Fibroblast of the aortic adventitia (primary cell): ENCODE results near the gene CCN6. TPM values are rescaled to one million over a fixed set of nuclear protein-coding genes. Genes with fewer than 3 reads are reported as not detected.
A peak's percentile ranks its signal among the peaks of the same experiment; 100 is the strongest.

ENCODE experiments used
- DNase-seq: peaks from one replicate; pipeline ENCODE4 v3.0.0-alpha.2; 2010; ENCODE audit warnings: low read depth
- H3K4me3 ChIP-seq: 2 replicates; pipeline ENCODE4 v1.5.1; 2011; ENCODE audit warnings: low read depth, mild to moderate bottlenecking, control low read depth, low read length, moderate library complexity
- total RNA-seq: library from RNA; depleted of rRNA; stranded (reverse); fragments of >200 nt; gene quantifications from 2 replicates; pipeline ENCODE4 v1.2.3, GENCODE V29; 2012; ENCODE audit warnings: low replicate concordance
- TF ChIP-seq, protein P1 (sequence below): IDR thresholded peaks from 2 replicates; pipeline ENCODE4 v1.5.1; 2011; ENCODE audit warnings: mild to moderate bottlenecking, low read length, control low read depth, inconsistent platforms; ENCODE audit not compliant: insufficient read depth

CCN6 gene
- total RNA-seq, 1 donor = not detected

DNA sequence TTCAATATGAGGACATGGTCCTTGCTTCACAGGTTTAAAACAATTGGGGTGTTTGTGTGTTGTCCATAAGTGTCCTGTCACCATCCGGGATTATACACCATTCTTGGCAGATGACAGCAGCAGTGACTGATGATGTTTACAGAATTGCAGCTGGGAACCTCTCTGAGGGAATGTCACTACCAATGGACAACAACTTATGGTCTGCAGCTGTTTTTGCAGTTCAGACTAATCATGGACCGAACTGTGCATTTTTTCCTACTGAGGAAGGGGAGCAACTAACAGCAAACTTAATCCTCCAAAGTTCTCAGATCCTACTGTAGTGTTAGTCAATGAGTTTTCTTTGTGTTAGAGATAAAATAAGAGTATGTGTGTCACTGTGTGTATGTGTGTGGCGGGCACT is 59.5 kb downstream of the CCN6 start:
- TF ChIP-seq, protein P1, sequence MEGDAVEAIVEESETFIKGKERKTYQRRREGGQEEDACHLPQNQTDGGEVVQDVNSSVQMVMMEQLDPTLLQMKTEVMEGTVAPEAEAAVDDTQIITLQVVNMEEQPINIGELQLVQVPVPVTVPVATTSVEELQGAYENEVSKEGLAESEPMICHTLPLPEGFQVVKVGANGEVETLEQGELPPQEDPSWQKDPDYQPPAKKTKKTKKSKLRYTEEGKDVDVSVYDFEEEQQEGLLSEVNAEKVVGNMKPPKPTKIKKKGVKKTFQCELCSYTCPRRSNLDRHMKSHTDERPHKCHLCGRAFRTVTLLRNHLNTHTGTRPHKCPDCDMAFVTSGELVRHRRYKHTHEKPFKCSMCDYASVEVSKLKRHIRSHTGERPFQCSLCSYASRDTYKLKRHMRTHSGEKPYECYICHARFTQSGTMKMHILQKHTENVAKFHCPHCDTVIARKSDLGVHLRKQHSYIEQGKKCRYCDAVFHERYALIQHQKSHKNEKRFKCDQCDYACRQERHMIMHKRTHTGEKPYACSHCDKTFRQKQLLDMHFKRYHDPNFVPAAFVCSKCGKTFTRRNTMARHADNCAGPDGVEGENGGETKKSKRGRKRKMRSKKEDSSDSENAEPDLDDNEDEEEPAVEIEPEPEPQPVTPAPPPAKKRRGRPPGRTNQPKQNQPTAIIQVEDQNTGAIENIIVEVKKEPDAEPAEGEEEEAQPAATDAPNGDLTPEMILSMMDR = no peak
- no peak for DNase-seq
- H3K4me3 ChIP-seq = no peak overlapping the region

DNA sequence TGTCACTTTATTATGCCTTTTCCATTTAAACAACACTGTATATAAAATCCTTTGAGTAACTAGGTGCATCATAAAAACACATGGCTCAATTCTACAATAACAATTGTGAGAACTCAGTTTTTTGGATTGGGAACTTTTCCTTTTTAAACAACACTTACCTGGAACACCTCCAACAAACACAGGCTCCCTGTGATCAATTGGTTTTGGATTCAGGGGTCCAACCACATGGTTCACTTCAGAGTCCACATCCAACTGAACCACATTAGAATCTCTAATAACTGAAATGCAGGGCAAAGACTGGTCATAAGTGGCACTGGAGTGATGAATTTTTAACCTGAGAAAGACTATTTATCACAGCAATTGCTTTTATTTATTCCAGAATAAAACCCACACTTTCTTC is 60.0 kb downstream of the CCN6 start:
- H3K4me3 ChIP-seq = no peak overlapping the region
- TF ChIP-seq, protein P1 = no peak
- DNase-seq = no peak

DNA sequence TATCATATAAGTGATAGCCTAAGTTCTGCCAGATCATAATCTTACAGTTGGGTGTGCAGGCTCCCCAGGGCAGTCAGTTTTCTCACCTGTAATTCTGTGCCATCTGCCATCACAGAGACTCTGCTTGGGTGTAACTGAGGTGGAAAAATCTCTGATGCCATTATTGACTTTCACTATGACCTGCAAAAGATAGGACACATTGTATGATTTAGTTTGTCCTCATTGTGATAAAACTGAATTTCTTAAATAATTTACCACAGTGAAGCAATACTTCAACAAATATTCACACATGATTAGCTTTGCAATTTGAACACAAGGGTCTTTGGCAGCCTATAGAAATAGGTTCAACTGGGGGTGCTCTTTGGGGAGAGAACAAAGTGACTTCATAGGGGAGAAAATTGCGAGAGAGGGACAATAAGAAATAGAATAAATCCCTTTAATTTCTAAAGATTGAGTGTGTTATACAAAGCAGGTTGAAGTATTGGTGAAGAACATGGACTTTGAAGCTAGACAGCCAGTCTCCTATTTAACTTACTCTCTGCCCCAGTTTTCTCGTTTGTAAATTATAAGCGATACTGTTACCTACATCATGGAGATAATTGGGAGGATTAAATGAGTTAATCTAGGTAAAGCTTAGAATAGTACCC is 60.8 kb downstream of the CCN6 start:
- TF ChIP-seq, protein P1 = no peak
- H3K4me3 ChIP-seq = no peak overlapping the region
- no peak for DNase-seq

DNA sequence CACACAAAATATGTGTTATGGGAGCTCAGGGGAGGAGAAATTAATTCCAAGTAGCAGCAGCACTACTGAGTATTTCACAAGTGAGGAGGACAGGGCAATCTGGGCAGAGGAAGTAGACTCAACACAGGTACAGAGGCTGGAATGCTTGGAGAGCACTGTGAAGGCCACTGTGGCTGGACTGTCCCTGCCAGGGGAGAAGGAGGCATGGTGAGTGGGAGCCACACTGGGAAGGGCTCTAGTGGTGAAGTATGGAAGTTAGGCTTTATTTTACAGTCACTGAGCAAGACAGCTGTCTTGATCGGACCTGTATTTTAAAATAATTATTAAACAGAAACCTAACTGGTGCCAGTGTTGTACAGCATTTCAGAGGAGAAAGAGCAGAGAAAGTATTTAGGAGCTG is 62.3 kb downstream of the CCN6 start:
- no peak overlapping the region for H3K4me3 ChIP-seq
- no peak for DNase-seq
- TF ChIP-seq, protein P1 = no peak

DNA sequence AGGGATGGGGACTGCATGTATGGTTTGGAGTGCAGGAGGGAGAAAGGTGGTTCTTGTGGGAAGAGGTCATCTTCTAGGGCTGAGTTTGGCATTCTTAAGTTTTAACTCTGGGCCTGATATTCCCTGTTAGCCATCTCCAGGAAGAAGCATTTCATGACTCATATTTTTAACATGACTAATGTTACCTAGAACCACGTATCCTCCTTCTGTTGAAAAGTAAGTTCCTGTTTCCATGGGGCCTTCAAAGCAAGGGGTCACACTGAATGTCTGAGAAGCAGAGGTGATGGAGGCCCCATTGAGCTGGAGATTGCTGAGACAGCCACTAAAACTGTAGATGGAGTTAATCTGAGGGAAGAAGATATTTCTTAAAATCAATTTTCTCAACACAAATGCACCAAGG is 63.6 kb downstream of the CCN6 start:
- no peak overlapping the region for H3K4me3 ChIP-seq
- TF ChIP-seq, protein P1 = no peak
- peak; percentile 12 for DNase-seq

DNA sequence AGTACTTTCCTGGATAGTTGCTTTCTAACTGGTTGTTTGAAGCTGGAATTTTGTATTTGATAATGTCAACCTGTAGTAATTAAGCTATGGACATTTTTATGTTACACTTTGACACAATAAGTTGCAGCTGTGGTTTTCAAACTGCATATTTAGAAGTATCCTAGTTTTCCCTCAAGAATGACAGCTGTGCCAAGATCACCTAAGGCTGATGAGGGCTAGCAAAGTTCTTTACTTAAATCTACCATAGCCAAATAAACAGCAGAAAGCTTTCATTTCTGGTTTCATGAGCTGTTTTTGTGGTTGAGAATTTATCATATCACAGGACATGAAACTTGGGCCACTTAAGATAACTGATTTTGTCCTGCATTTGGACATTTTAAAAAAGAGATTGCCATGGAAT is 64.1 kb downstream of the CCN6 start:
- H3K4me3 ChIP-seq = no peak overlapping the region
- TF ChIP-seq, protein P1 = no peak
- no peak for DNase-seq

Other genes starting within 250 kb of the CCN6 start
- 91.9 and 137 TPM in 2 replicates for gene FYN, start 180.7 kb upstream of the CCN6 start, total RNA-seq
- 25.0 and 38.2 TPM in 2 replicates for gene TUBE1, start 33.4 kb downstream of the CCN6 start, total RNA-seq
- gene FAM229B, start 33.5 kb downstream of the CCN6 start, total RNA-seq = 19.2 and 32.7 TPM in 2 replicates
- 306 and 904 TPM in 2 replicates for gene LAMA4, start 200.5 kb downstream of the CCN6 start, total RNA-seq